NCI-H510A treated with DMSO at 0.1 percent for 48 hours (cell line): ENCODE data around the gene TBC1D22A.

Experiments
- DNase-seq: peaks from one replicate; lab custom pipeline; 2025; lab: John Stamatoyannopoulos, UW

The TBC1D22A gene

DNA sequence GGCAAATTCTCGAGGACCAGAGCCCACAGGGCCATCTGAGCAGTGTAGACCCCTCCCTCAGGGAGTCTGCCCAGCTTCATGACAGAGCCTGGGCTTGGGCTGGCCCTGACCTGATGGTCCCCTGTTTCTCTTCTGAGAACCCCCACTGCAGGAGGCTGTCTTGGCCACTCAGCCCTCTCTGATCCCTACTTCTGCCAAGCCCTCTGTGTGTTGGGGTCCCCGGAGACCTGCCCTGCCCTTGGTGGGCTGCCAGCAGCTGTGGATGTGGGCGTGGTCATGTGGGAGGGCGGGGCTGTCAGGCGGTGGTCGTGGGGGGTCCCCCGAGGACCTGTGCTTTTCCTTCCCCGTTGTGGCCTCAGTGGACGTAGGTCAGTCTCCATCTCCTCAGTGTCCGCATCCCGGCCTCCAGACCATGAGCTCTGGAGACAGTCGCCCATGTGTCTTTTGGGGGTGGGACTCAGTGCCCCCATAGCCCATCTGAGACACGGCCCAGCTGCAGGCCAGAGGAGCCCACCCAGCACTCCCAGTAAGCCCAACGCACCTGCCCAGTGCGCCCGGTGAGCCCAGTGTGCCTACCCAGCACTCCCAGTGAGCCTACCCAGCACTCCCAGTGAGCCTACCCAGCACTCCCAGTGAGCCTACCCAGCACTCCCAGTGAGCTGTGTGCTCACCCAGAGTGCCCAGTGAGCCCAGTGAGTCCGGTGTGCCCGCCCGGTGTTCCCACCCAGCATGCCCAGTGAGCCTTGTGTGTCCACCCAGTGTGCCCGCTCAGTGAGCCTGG, 409.2 kb downstream of the TBC1D22A start:
- DNase-seq = no peak

GRCh38 chr22:47172771-47173534, 410.5 kb downstream of the TBC1D22A start:
- DNase-seq = no peak

DNA sequence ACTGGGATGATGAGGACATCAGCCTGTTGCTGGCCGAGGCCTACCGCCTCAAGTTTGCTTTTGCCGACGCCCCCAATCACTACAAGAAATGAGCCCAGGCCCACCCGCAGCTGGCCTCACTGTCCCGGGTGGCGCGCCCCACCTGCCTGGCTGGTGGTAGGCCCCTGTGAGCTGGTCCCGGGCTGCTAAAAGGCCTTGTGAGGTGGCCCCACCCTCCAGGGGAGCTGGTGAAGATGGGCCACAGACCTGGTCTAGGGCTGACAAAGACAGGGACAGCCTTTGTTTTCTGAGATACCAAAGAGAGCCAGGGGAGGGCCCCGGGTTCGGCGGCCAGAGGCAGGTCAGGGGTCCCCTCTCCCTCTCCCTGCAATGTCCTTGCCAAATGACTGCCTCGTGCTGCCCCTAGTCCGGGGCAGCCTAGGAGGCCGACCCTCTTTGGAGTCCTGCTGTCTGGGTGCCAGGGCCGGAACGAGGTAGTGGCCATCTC, 411.1 kb downstream of the TBC1D22A start:
- DNase-seq = no peak

DNA sequence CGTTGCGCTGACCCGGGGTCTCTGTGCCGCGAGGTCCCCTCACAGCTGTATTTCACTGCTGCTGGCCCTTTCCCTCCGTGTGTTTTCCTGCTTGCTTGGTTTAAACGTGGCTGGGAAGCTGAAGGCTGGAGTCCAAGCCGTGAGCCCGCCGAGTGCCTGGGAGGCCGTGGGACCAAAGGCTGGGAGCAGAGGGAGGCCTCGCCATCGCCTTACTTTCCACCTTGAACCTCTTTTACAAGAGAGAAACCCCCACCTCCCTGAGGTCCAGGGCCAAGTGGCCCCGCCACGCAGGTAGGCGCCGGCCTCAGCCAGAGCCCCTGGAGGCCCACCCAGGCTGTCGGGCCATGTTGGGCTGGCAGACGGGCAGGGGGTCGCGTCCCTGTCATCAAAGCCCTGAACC, 411.6 kb downstream of the TBC1D22A start:
- DNase-seq = no peak

GRCh38 chr22:47174671-47175112, 412.2 kb downstream of the TBC1D22A start:
- no peak for DNase-seq

GRCh38 chr22:47175151-47176025, 412.9 kb downstream of the TBC1D22A start:
- DNase-seq = no peak

- no peak for DNase-seq
Observed at GRCh38 chr22:47176026-47176389, 413.6 kb downstream of the TBC1D22A start.

DNA sequence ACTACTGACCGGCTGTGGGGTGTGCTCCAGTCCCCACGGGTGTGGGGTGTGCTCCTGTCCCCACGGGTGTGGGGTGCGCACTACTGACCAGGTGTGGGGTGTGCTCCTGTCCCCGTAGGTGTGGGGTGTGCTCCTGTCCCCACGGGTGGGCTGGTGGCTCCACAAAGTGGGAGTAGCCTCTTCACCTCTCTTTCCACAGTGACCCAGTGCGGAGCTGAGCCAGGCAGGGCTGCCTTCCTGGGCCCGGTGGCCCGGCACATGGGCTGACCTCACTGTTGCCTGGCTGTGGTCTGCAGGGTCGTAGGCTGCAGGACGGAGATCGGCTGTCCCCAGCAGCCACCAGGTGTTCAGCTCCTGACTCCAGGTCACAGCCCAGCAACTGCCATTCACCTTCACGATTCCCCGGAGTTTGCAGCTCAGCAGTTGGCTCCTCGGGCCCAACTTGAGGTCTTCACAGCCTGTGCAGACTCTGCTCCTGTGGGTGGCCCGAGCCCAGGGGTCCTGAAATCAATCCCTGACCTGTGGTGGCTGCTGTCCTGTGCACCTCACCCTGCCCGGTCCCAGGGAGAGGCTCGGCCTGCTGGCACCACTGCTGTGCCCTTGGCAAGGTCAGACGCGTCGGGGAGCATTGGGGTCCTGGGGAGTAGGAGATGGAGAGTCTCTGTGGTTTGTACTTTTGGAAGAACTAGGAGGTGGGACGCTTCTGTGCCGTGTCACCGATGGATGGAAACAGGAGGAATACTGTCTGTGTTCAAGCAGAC, 414.3 kb downstream of the TBC1D22A start:
- no peak for DNase-seq

GRCh38 chr22:47177334-47177815, 414.9 kb downstream of the TBC1D22A start:
- DNase-seq = no peak

- DNase-seq = no peak
Observed at GRCh38 chr22:47178339-47178738, 415.9 kb downstream of the TBC1D22A start.

GRCh38 chr22:47180796-47181195, 418.3 kb downstream of the TBC1D22A start:
- no peak for DNase-seq

GRCh38 chr22:47187176-47187957, 424.9 kb downstream of the TBC1D22A start:
- no peak for DNase-seq

DNA sequence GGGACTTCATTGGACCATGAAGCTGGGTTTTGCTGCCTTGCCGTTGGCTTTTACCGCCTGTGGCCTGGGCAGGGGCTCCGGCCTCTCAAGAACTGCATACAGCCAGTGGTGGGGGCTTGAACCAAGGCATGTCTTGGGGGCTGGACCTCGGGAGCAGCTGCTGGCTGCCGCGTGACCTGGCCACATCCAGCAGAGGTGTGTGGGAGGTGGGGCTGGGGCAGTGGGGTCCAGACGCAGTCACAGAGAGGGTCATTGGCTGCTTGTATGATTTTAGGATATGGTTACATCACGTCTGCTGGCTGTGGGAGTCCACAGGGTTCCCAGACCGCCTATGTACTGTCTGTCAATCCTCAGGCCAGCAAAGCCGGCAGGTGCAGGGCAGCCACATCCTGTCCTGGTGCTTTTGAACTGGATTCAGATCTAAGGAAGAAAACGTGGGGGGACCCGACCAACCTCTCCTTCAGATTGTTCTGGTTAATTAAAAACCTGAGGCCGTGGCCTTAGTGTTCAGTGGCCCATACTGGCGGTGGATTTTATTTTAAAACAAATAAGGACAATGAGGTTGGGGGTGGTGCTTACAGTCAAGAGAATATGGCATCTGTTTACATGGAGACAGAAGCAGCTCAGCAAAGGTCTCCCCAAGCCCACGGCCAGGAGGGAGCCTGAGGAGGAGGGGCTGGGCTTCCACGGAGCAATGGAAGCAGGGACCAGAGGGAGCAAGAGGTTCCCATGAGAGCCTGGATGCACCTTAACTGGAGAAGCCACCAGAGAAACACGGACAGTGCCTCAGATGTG, 426.0 kb downstream of the TBC1D22A start:
- DNase-seq = peak; percentile 18

GRCh38 chr22:47189056-47189916, 426.8 kb downstream of the TBC1D22A start:
- no peak for DNase-seq

- no peak for DNase-seq
Observed at GRCh38 chr22:47190276-47190956, 428.0 kb downstream of the TBC1D22A start.

GRCh38 chr22:47190957-47191670, 428.7 kb downstream of the TBC1D22A start:
- DNase-seq = no peak
